ENCODE results near the gene GFOD2.

DNA sequence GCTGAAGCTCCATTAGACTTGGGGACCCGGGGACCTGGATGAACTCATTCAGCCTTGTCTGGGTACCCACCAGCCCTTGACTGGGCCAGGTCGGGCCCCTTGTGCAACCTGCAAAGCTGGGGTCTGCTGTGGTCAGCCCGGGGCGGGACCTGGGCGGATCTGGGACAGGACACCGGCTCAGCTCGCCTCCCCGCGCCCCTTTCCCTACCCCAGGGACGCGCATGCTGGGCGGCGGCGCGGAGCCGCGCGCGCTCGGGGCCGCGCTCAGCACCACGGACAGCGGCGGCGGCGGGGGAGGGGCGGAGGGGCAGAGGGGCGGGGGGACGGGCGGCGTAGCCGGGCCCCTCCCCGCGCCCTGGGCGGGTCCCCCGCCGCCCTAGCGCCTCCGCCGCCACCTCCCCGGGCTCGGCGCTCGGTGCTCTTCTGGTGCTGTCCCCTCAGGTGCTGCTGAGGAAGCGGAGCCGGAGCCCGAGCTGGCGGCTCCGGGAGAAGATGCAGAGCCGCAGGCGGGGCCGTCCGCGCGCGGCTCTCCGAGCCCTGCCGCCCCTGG lies 66.5 kb downstream of the GFOD2 start:
- TF ChIP-seq, protein P1, sequence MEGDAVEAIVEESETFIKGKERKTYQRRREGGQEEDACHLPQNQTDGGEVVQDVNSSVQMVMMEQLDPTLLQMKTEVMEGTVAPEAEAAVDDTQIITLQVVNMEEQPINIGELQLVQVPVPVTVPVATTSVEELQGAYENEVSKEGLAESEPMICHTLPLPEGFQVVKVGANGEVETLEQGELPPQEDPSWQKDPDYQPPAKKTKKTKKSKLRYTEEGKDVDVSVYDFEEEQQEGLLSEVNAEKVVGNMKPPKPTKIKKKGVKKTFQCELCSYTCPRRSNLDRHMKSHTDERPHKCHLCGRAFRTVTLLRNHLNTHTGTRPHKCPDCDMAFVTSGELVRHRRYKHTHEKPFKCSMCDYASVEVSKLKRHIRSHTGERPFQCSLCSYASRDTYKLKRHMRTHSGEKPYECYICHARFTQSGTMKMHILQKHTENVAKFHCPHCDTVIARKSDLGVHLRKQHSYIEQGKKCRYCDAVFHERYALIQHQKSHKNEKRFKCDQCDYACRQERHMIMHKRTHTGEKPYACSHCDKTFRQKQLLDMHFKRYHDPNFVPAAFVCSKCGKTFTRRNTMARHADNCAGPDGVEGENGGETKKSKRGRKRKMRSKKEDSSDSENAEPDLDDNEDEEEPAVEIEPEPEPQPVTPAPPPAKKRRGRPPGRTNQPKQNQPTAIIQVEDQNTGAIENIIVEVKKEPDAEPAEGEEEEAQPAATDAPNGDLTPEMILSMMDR (IDR thresholded peaks at IDR 0.05), result no peak
- TF ChIP-seq POLR2A (IDR thresholded peaks at IDR 0.05), result no peak
